ENCODE data around the gene RRAS.
A peak's percentile ranks its signal among the peaks of the same experiment; 100 is the strongest.

Gene RRAS

GRCh38 chr19:49594993-49595818 lies 44.7 kb downstream of the RRAS start:
- DNase-seq (ENCODE audit: low read depth), result no peak

- no peak for DNase-seq (ENCODE audit: low read depth)
These were observed 45.6 kb downstream of the RRAS start for GRCh38 chr19:49594157-49594992.

- DNase-seq (ENCODE audit: low read depth), result peak; percentile 90
These were observed 46.5 kb downstream of the RRAS start for GRCh38 chr19:49593233-49594113.

- no peak for DNase-seq (ENCODE audit: low read depth)
These were observed 47.3 kb downstream of the RRAS start for GRCh38 chr19:49592486-49593232.

- no peak for DNase-seq (ENCODE audit: low read depth)
These were observed 48.0 kb downstream of the RRAS start for GRCh38 chr19:49591731-49592485.

GRCh38 chr19:49590971-49591730 lies 48.8 kb downstream of the RRAS start, which contains the start of gene PRR12:
TSS of gene PRR12 (plus strand) at chr19:49591182. CDS start at chr19:49591655, 473 bp downstream.
- DNase-seq (ENCODE audit: low read depth), result peak; percentile 59

DNA sequence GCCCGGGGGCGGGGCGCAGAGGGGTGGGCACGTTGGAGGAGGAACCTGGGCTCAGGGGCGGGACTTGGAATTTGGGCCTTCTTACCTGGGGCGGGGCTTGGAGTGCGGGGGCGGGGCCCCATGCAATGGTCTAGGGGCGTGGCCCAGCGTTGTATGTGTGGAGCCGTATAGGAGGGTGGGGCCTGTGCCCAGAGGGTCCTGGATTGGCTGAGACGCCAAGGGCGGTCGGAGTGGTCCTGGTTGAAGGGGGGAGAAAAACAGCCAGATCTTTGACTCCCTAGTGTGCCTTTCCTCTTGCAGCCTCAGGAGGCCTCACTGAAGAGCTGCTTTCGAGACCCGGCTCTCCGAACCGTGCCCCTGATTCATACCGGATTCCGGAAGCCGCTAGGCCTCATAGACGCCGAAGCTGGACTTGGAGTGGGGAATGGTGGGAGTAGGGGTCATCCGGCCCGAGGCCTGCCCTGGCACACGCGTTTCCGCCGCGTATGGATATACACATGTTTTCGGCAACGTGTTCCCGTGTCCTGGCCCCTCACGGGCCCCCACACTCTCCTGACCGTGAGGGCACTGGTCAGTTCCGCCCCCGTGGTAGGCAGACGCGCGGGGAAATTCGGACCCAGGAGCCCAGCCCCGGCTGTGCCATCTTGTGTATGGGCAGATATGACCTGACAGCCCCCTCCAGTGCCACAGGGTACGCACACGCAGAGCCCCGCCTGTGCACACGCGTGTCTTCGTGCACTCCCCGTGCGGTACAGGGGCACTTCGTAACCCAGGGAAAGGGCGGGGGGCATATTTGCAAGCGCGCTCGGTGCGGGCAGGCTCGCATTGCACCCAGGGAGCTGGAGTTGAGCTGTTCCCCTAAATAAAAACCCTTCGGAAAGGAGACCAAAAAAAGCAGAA lies 49.6 kb downstream of the RRAS start:
- DNase-seq (ENCODE audit: low read depth), result peak; percentile 91

DNA sequence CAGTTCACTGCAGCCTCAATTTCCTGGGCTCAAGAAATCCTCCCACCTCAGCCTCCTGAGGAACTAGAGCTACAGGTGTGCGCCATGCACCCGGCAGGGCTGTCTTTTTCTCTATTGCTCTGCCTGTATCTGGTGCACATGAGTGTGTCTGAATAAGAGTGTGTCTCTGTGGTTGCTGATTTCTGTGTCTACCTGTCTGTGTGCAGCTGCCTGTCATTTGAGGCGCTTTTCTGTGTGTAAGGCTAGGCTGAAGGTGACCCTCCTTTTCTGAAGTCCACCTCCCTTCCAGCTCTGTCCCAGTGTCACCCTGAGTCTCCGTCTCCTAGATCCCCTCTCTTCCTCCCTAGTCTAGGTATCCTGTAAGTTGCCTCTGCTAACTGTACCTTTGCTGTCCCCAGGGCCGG lies 50.4 kb downstream of the RRAS start:
- no peak for DNase-seq (ENCODE audit: low read depth)

DNA sequence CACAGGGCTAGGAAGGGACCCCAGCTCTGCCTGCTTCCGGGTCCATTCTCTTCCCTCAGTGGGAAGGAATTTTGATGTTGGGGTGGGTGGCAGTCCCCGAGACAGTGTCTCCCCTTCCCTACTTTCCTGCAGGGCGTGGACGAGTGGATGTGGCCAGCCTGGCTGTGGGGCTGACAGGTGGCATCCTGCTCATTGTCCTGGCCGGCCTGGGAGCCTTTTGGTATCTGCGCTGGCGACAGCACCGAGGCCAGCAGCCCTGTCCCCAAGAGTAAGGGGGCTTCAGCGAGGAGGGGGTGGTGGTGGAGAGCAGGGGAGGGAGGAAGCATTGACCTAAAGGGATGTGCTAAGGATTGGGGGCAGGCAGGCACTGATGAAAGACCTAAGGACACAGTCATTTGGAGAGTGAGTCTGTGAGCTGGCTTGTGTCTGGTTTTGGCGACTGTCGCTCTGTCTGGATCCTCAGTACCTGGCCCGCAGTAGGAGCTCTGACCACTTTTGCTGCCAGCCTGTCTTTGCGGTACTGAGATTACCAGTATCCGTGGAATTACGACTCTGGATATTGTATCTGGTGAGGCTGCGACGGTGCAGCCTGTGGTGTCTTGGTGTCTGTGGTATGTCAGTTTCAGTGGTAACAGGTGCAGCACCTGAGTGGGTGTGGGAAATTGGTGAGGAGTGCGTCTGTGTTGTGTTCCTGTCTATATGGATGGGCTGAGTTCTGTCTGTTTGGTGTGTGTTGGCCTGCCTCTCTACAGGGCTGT lies 51.4 kb downstream of the RRAS start:
- no peak for DNase-seq (ENCODE audit: low read depth)

- DNase-seq (ENCODE audit: low read depth), result no peak
These were observed 52.7 kb downstream of the RRAS start for GRCh38 chr19:49587227-49587626.
